Measurements from ENCODE around the gene PC. TPM values are rescaled to one million over a fixed set of nuclear protein-coding genes. Genes with fewer than 3 reads are reported as not detected.

The PC gene
- total and polyA plus RNA-seq, 10 donors, result 3.4 to 8.8 (median 5.3) TPM

DNA sequence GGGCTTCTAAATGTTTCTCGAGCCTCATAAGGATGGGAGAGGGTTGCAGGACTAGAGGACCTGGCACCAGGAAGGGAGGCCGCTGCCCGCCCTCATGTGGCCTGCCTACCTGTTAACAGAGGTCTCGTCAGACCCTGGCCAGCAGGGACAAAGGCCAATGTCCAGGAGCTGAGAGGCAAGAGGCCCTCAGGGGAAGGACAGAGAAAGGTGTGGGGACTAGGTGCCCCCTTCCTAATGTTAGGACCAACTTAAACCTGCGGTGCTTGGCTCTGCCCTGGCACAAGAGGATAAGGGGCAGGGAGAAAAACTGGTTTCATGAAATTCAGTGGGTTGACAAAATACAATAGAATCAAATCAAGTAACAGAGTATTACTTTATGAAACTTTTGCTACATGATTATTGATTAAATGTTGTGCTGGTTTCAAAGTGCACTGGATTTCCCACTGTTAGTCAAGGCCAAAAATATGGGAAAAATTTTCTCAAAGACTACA, 44.8 kb upstream of the PC start:
- intact Hi-C loops (cut with DNase I; ENCODE audit: low total_unique reads), result no loop called here
- no peaks in the 10 kb centered on the region for H3K27me3 ChIP-seq (replicated peaks in 1 of 7)
- no peaks in the 10 kb centered on the region for H3K36me3 ChIP-seq
- H3K4me1 ChIP-seq, result no peaks in the 10 kb centered on the region
- 87 to 97% (median 93%) methylated on average over 5 of the region's 5 CpGs for WGBS, 5 donors
- no peaks in the 10 kb centered on the region for H3K9me3 ChIP-seq
- no peak overlapping the region for H3K27ac ChIP-seq
- TF ChIP-seq POLR2A (IDR thresholded peaks at IDR 0.05), result no peak
- no peak for TF ChIP-seq CTCF (IDR thresholded peaks at IDR 0.05 in 8 of 11, conservative IDR thresholded peaks at IDR 0.05 in 3 of 11)
- TF ChIP-seq POLR2AphosphoS5 (IDR thresholded peaks at IDR 0.05), result no peak
- H3K4me3 ChIP-seq, result no peak overlapping the region
- DNase-seq, result no peak

GRCh38 chr11:67002297-67002913, 44.2 kb upstream of the PC start:
- H3K4me3 ChIP-seq, result no peak overlapping the region
- intact Hi-C loops (cut with DNase I; ENCODE audit: low total_unique reads), result no loop called here
- no peaks in the 10 kb centered on the region for H3K9me3 ChIP-seq
- H3K36me3 ChIP-seq, result no peaks in the 10 kb centered on the region
- no peaks in the 10 kb centered on the region for H3K4me1 ChIP-seq
- TF ChIP-seq POLR2AphosphoS5 (IDR thresholded peaks at IDR 0.05) (no peak), CTCF (IDR thresholded peaks at IDR 0.05 in 8 of 11, conservative IDR thresholded peaks at IDR 0.05 in 3 of 11) (no peak), POLR2A (IDR thresholded peaks at IDR 0.05) (no peak)
- no peak overlapping the region for H3K27ac ChIP-seq
- 64 to 81% (median 72%) methylated on average over 8 of the region's 8 CpGs for WGBS, 5 donors
- peaks cover 0 to 4% (median 0%) of the 10 kb centered on the region in 7 donors for H3K27me3 ChIP-seq (replicated peaks in 1 of 7)
- no peak for DNase-seq

DNA sequence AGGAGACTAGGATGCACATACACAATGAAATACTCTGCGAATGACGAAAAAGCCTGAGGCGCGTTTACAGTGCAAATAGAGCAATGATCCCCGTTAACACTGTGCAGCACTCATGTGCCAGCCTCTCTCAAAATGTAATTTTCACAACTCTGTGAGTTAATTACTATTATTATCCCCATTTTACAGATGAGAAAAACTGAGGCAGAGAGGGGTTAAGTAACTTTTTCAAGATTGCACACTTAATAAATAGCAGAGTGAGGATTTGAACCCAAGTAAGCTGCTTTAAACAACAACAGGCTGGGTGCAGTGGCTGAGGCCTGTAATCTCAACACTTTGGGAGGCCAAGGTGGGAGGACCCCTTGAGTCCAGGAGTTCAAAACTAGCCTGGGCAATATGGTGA, 43.1 kb upstream of the PC start:
- H3K27ac ChIP-seq, result no peak overlapping the region
- 91 to 99% (median 95%) methylated on average over 5 of the region's 5 CpGs for whole genome bisulfite sequencing, 5 donors
- intact Hi-C loops (cut with DNase I; ENCODE audit: low total_unique reads), result no loop called here

DNA sequence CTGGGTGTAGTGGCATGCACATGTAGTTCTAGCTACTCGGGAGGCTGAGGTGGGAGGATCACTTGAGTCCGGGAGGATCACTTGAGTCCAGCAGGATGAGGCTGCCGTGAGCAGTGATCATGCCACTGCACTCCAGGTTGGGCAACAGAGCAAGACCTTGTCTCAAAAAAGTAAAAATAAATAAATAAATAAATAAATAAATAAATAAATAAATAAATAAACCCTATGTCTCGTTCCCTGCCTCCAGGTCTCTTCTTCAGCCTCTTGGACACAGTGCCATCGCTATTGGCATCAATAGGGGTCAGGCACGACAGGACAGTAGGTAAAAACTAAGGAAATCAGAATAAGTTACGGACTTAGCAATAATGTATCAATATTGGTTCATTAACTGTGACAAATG, 41.4 kb upstream of the PC start:
- Histone ChIP-seq H3K4me1 (no peaks in the 10 kb centered on the region), H3K9me3 (no peaks in the 10 kb centered on the region), H3K4me3 (no peak overlapping the region), H3K36me3 (no peaks in the 10 kb centered on the region), H3K27ac (no peak overlapping the region), H3K27me3 (replicated peaks in 1 of 7) (peaks cover 0 to 31% (median 0%) of the 10 kb centered on the region in 7 donors)
- 86 to 91% (median 88%) methylated on average over 7 of the region's 7 CpGs for WGBS, 5 donors
- no peak for DNase-seq
- TF ChIP-seq CTCF (IDR thresholded peaks at IDR 0.05 in 8 of 11, conservative IDR thresholded peaks at IDR 0.05 in 3 of 11) (no peak), POLR2A (IDR thresholded peaks at IDR 0.05) (no peak), POLR2AphosphoS5 (IDR thresholded peaks at IDR 0.05) (no peak)
- intact Hi-C loops (cut with DNase I; ENCODE audit: low total_unique reads), result no loop called here

More for the DNA sequence above, 43.1 kb upstream of the PC start:
- Histone ChIP-seq H3K36me3 (no peaks in the 10 kb centered on the region), H3K27me3 (replicated peaks in 1 of 7) (peaks cover 0 to 15% (median 0%) of the 10 kb centered on the region in 7 donors), H3K4me3 (no peak overlapping the region), H3K4me1 (no peaks in the 10 kb centered on the region), H3K9me3 (no peaks in the 10 kb centered on the region)
- no peak for TF ChIP-seq POLR2A (IDR thresholded peaks at IDR 0.05)
- DNase-seq, result no peak
